ENCODE results near the gene LSS.

DNA sequence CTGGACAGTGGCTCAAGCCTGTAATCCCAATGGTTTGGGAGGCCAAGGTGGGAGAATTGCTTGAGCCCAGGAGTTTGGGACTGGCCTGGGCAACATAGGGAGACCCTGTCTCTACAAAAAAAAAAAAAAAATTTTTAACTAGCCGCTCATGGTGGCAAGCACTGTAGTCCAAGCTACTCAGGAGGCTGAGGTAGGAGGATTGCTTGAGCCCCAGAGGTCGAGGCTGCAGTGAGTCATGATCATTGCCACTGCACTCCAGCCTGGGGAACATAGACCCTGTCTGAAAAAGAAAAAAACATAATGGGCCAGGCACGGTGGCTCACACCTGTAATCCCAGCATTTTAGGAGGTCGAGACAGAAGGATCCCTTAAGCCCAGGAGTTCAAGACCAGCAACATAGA is 49.6 kb downstream of the LSS start:
- no peak for TF ChIP-seq POLR2AphosphoS5 (IDR thresholded peaks at IDR 0.05; ENCODE audit: low read depth, low read length)
- no peak for TF ChIP-seq POLR2A (IDR thresholded peaks at IDR 0.05; ENCODE audit: low read depth, low read length)

Measured in GM12891 (cell line).